Kidney epithelial cell (primary cell): Measurements from ENCODE around the gene SEM1. TPM values are rescaled to one million over a fixed set of nuclear protein-coding genes. Genes with fewer than 3 reads are reported as not detected.

Experiments used
- DNase-seq: peaks from one replicate; pipeline ENCODE4 v3.0.0-alpha.2; 2010; ENCODE audit warnings: low read depth
- H3K27me3 ChIP-seq: 2 replicates; pipeline ENCODE4 v1.6.0; 2011; ENCODE audit warnings: low read length; ENCODE audit not compliant: control insufficient read depth, insufficient read depth
- H3K36me3 ChIP-seq: 2 replicates; pipeline ENCODE4 v1.5.1; 2011; ENCODE audit warnings: low read length; ENCODE audit not compliant: control insufficient read depth, insufficient read depth
- H3K4me3 ChIP-seq: 2 replicates; pipeline ENCODE4 v1.5.1; 2011; ENCODE audit warnings: low read depth, mild to moderate bottlenecking, control low read depth, low read length
- CTCF ChIP-seq: IDR thresholded peaks from 2 replicates; pipeline ENCODE4 v1.5.1; 2011; ENCODE audit warnings: mild to moderate bottlenecking, moderate library complexity, low read length, control low read depth, inconsistent platforms; ENCODE audit not compliant: insufficient read depth, poor library complexity, severe bottlenecking
- total RNA-seq: library from RNA; depleted of rRNA; stranded (reverse); fragments of >200 nt; gene quantifications from 2 replicates; pipeline ENCODE4 v1.2.3, GENCODE V29; 2015

The SEM1 gene
- total RNA-seq, 1 donor from 2014 or later = 17.6 TPM

- H3K36me3 ChIP-seq = no peaks in the 10 kb centered on the region
- H3K27me3 ChIP-seq = no peaks in the 10 kb centered on the region
- no peak for TF ChIP-seq CTCF
- H3K4me3 ChIP-seq = no peak overlapping the region
- DNase-seq = no peak
Measured at GRCh38 chr7:96671854-96672253, 37.8 kb downstream of the SEM1 start.

- H3K4me3 ChIP-seq = no peak overlapping the region
- no peak for DNase-seq
- no peak for TF ChIP-seq CTCF
- H3K27me3 ChIP-seq = no peaks in the 10 kb centered on the region
- no peaks in the 10 kb centered on the region for H3K36me3 ChIP-seq
Measured at GRCh38 chr7:96670338-96671289, 39.0 kb downstream of the SEM1 start.

- no peaks in the 10 kb centered on the region for H3K27me3 ChIP-seq
- TF ChIP-seq CTCF = no peak
Measured at GRCh38 chr7:96669812-96670211, 39.8 kb downstream of the SEM1 start.

GRCh38 chr7:96667026-96667425 lies 42.6 kb downstream of the SEM1 start:
- no peak for TF ChIP-seq CTCF
- DNase-seq = no peak
- no peak overlapping the region for H3K4me3 ChIP-seq
- H3K27me3 ChIP-seq = no peaks in the 10 kb centered on the region
- H3K36me3 ChIP-seq = no peaks in the 10 kb centered on the region

More at GRCh38 chr7:96669812-96670211, 39.8 kb downstream of the SEM1 start:
- Histone ChIP-seq H3K36me3 (no peaks in the 10 kb centered on the region), H3K4me3 (no peak overlapping the region)
- DNase-seq = no peak

GRCh38 chr7:96665689-96666088 lies 44.0 kb downstream of the SEM1 start:
- Histone ChIP-seq H3K36me3 (no peaks in the 10 kb centered on the region), H3K27me3 (no peaks in the 10 kb centered on the region), H3K4me3 (no peak overlapping the region)
- no peak for DNase-seq
- TF ChIP-seq CTCF = no peak
